Measurements from ENCODE around the gene PPM1E. TPM values are rescaled to one million over a fixed set of nuclear protein-coding genes. Genes with fewer than 3 reads are reported as not detected.
A peak's percentile ranks its signal among the peaks of the same experiment; 100 is the strongest.
"Not testable (repeated sequence)": the region's sequence is repeated elsewhere in the genome, so short reads cannot be mapped to it uniquely, and the experiment has no call there.

PPM1E gene
- total and polyA plus RNA-seq, 2 experiments from 2014 or later, result 0.27 TPM; not detected in 1

GRCh38 chr17:58829172-58829637, 73.6 kb downstream of the PPM1E start:
- Histone ChIP-seq H3K27ac (no peak overlapping the region), H3K4me3 (no peak overlapping the region), H3K9me3 (ENCODE audit: low read depth) (no peaks in the 10 kb centered on the region), H3K36me3 (no peaks in the 10 kb centered on the region), H3K4me1 (ENCODE audit: low read depth) (no peaks in the 10 kb centered on the region), H3K27me3 (no peaks in the 10 kb centered on the region)
- no peak for TF ChIP-seq CTCF (IDR thresholded peaks at IDR 0.05; ENCODE audit: low read depth, low read length)
- DNase-seq (ENCODE audit: low read depth in 1 of 2, low spot score in 1 of 2), result no peak

GRCh38 chr17:58831780-58832179, 76.1 kb downstream of the PPM1E start:
- H3K4me1 ChIP-seq (ENCODE audit: low read depth), result no peaks in the 10 kb centered on the region
- H3K27me3 ChIP-seq, result no peaks in the 10 kb centered on the region
- no peak overlapping the region for H3K4me3 ChIP-seq
- DNase-seq (ENCODE audit: low read depth in 1 of 2, low spot score in 1 of 2), result no peak
- H3K36me3 ChIP-seq, result no peaks in the 10 kb centered on the region
- no peaks in the 10 kb centered on the region for H3K9me3 ChIP-seq (ENCODE audit: low read depth)
- no peak overlapping the region for H3K27ac ChIP-seq
- no peak for TF ChIP-seq CTCF (IDR thresholded peaks at IDR 0.05; ENCODE audit: low read depth, low read length)

- Histone ChIP-seq H3K9me3 (ENCODE audit: low read depth) (no peaks in the 10 kb centered on the region), H3K4me3 (no peak overlapping the region)
- no peak for TF ChIP-seq CTCF (IDR thresholded peaks at IDR 0.05; ENCODE audit: low read depth, low read length)
These were observed 76.9 kb downstream of the PPM1E start for GRCh38 chr17:58832514-58832913.

GRCh38 chr17:58837699-58838098, 82.0 kb downstream of the PPM1E start:
- Histone ChIP-seq H3K36me3 (no peaks in the 10 kb centered on the region), H3K9me3 (ENCODE audit: low read depth) (no peaks in the 10 kb centered on the region), H3K27ac (no peak overlapping the region), H3K4me1 (ENCODE audit: low read depth) (no peaks in the 10 kb centered on the region), H3K4me3 (no peak overlapping the region), H3K27me3 (no peaks in the 10 kb centered on the region)
- DNase-seq (ENCODE audit: low read depth in 1 of 2, low spot score in 1 of 2), result no peak
- no peak for TF ChIP-seq CTCF (IDR thresholded peaks at IDR 0.05; ENCODE audit: low read depth, low read length)

More at GRCh38 chr17:58832514-58832913, 76.9 kb downstream of the PPM1E start:
- no peak for DNase-seq (ENCODE audit: low read depth in 1 of 2, low spot score in 1 of 2)
- Histone ChIP-seq H3K27me3 (no peaks in the 10 kb centered on the region), H3K36me3 (no peaks in the 10 kb centered on the region), H3K27ac (no peak overlapping the region), H3K4me1 (ENCODE audit: low read depth) (no peaks in the 10 kb centered on the region)

- no peaks in the 10 kb centered on the region for H3K4me1 ChIP-seq (ENCODE audit: low read depth)
- H3K27ac ChIP-seq, result no peak overlapping the region
- no peak overlapping the region for H3K4me3 ChIP-seq
- no peaks in the 10 kb centered on the region for H3K9me3 ChIP-seq (ENCODE audit: low read depth)
- DNase-seq (ENCODE audit: low read depth in 1 of 2, low spot score in 1 of 2), result peak in 1 of 2 donors; percentile 40
- no peaks in the 10 kb centered on the region for H3K27me3 ChIP-seq
- no peaks in the 10 kb centered on the region for H3K36me3 ChIP-seq
- TF ChIP-seq CTCF (IDR thresholded peaks at IDR 0.05; ENCODE audit: low read depth, low read length), result no peak
These were observed 85.4 kb downstream of the PPM1E start for GRCh38 chr17:58840820-58841612.

GRCh38 chr17:58846413-58846812, 90.8 kb downstream of the PPM1E start:
- not testable (repeated sequence) for DNase-seq (ENCODE audit: low read depth in 1 of 2, low spot score in 1 of 2); H3K36me3 ChIP-seq; H3K4me1 ChIP-seq (ENCODE audit: low read depth); H3K4me3 ChIP-seq; H3K27ac ChIP-seq; H3K27me3 ChIP-seq; H3K9me3 ChIP-seq (ENCODE audit: low read depth)

GRCh38 chr17:58850106-58850505, 94.5 kb downstream of the PPM1E start:
- DNase-seq (ENCODE audit: low read depth in 1 of 2, low spot score in 1 of 2); H3K4me3 ChIP-seq; H3K27me3 ChIP-seq; H3K9me3 ChIP-seq (ENCODE audit: low read depth); H3K4me1 ChIP-seq (ENCODE audit: low read depth); H3K27ac ChIP-seq; H3K36me3 ChIP-seq: not testable (repeated sequence)

Data from cardiac muscle cell (in vitro differentiated cells and primary cell).